RWPE1 (cell line): ENCODE data around the gene SFMBT1.
A peak's percentile ranks its signal among the peaks of the same experiment; 100 is the strongest.

Experiments used
- CTCF ChIA-PET: fragments of 350-600 bp; sonication (Branson Sonifier 250); formaldehyde crosslinking; extraction: SDS; loops from one replicate; lab custom pipeline; 2021; lab: Yijun Ruan, JAX
- POLR2A ChIA-PET: fragments of 400-600 bp; formaldehyde crosslinking; extraction: SDS; loops from one replicate; lab custom pipeline; 2020; ENCODE audit warnings: antibody characterized with exemption; ENCODE audit not compliant: low non-redundant PET; lab: Yijun Ruan, JAX
- DNase-seq: peaks from one replicate; pipeline ENCODE4 v3.0.0; 2012; ENCODE audit warnings: low spot score
- H3K27ac ChIP-seq: fragments of 450-650 bp; 2 replicates; pipeline ENCODE4 v1.5.1; 2017
- TF ChIP-seq, protein P1 (sequence below): fragments of 450-650 bp; conservative IDR thresholded peaks from 2 replicates; pipeline ENCODE4 v1.5.1; 2017; ENCODE audit warnings: low read depth, mild to moderate bottlenecking

Gene SFMBT1

DNA sequence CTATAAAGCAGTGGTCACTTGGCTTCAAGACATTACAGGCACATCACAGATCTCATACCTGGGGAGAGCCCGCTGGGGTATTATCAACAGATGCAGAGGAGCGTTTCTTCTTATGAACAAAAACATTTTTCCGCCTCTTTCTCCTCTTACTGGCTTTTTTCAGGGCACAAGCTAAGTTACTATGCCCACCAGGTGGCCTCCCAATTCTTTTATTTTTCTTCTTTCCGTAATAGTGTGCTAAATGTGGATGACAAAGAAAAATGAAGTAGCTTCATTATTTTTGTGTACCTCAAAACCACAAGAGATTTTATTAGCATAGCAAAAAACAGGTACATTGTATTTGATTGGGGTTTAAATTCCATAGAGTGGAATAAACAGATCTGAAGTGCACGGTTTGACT, 138.4 kb downstream of the SFMBT1 start:
- no peak for DNase-seq
- H3K27ac ChIP-seq, result no peak overlapping the region
- CTCF ChIA-PET, result no interaction called here
- TF ChIP-seq, protein P1, sequence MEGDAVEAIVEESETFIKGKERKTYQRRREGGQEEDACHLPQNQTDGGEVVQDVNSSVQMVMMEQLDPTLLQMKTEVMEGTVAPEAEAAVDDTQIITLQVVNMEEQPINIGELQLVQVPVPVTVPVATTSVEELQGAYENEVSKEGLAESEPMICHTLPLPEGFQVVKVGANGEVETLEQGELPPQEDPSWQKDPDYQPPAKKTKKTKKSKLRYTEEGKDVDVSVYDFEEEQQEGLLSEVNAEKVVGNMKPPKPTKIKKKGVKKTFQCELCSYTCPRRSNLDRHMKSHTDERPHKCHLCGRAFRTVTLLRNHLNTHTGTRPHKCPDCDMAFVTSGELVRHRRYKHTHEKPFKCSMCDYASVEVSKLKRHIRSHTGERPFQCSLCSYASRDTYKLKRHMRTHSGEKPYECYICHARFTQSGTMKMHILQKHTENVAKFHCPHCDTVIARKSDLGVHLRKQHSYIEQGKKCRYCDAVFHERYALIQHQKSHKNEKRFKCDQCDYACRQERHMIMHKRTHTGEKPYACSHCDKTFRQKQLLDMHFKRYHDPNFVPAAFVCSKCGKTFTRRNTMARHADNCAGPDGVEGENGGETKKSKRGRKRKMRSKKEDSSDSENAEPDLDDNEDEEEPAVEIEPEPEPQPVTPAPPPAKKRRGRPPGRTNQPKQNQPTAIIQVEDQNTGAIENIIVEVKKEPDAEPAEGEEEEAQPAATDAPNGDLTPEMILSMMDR, result no peak
- POLR2A ChIA-PET, result no interaction called here

DNA sequence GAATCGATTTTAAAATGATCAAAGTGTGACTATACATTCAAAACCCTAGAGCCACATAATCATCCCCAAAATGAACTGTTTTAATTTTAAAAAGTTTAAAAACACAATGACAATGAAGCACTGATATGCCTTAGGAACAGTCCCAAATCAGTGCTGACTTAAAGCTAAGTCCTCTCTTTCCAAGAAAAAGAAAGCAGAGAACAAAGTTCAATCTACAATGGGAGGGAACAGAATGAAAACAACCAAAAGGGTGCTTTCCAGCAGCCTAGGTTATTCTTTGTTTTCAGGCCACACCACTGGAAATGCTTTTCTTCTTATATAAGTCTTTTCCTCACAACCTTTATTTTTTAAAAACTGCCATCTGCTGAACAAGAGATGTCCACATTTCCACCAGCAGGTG, 141.3 kb downstream of the SFMBT1 start:
- no peak for DNase-seq
- no peak overlapping the region for H3K27ac ChIP-seq
- TF ChIP-seq, protein P1, result no peak
- CTCF ChIA-PET, result interaction anchor here (0.6 kb wide), 1 partner anchor 400 kb away, joined by 3 read pairs; no protein-coding TSS in a partner anchor
- POLR2A ChIA-PET, result no interaction called here

DNA sequence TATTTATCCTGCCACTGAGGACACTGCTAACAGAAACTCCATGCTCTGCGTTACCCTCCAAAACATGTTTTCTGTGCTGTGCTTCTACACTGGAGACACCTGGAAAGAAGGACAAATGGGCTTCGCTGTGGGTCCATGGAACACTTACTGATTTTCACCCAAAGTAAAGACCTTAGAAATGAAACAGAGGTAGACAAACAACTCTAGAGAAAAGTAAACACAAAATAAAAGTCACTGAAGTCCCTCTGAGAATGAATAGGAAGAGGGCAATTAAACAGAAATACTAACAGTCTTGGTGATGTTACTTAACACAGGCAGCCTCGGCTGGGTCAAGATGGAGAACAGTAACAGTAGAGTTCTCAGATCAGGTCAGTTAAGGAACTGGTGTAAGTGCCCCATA, 141.9 kb downstream of the SFMBT1 start:
- TF ChIP-seq, protein P1, result no peak
- no peak for DNase-seq
- ChIA-PET POLR2A (no interaction called here), CTCF (no interaction called here)
- no peak overlapping the region for H3K27ac ChIP-seq

DNA sequence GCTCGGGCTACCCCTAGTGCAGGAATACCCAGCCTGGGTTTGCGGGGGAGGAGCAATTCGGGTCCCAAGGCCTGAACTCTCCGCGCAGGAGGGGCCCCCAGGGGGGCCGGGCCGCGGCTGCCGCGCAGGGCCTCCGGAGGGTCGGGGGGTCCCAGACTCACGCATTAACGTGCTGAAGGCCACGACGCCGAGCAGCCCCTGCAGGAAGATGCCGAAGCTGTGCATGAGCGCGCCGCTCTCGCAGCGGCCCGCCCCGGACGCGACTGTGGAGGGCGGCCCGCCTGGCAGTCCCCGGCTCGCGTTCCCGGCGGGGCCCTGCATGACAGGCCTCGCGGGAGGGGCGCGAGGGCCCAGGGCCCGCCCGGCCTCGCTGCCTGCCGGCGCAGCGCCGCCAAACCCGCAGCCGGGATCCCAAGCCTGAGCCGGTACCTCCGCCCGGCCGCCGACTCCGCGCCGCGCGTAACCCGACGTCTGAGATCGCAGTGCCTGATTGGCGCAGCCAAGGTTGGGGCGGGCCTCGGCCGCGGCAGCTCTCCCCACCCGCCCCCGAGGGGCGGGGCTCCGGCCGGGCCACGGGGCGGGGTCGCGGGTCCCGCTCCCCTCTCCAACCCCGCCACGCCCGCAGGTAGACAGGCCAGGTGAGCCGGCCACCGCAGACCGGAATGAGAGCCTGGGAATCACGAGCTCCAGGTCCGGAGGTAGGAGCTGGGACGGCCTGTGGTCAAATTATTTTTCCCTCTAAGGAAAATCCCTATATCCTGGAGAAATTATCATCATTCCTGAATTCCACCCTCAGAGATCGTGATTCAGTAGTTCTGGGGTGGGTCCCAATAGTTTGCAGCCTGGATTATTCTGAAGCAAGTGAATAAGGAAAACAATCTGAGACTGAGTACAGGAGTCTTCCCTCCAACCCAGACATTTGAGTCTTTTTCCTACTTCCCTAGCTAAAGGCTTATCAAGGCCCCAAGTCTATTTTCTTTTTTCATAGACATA, 148.4 kb downstream of the SFMBT1 start, which contains the start of gene STIMATE:
STIMATE (minus strand) TSS at position 419 of the 993 bp plus-strand sequence; CDS start at position 321, 98 bp downstream.
- POLR2A ChIA-PET, result no interaction called here
- CTCF ChIA-PET, result interaction anchor here (0.6 kb wide), 1 partner anchor 126 kb away, joined by 4 read pairs; no protein-coding TSS in a partner anchor
- peak within 1 kb of the TSS; percentile 53 for H3K27ac ChIP-seq

DNA sequence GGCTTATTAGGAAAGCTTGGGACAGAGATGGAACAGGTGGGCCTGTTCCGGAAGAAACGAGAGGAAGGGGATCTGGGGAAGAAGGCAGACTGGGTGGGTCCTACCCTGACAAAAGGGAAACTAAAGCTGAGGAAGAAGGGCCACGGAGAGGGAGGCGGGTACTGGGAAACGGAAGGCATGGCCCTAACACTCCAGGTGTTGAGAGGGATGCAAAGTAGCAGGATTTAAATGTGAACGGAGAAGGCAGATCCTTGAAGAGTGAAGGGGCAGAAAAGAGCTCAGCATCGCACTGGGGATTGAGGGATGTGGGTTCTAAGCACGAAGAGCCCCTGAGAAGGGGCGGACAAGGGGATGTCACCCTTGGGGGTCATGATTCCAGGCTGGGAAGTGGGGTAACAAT, 149.3 kb downstream of the SFMBT1 start:
- TF ChIP-seq, protein P1, result no peak
- peak; percentile 31 for DNase-seq
- CTCF ChIA-PET, result no interaction called here
- peak overlapping the region; percentile 53 for H3K27ac ChIP-seq
- POLR2A ChIA-PET, result no interaction called here

More for the DNA sequence above, 148.4 kb downstream of the SFMBT1 start, which contains the start of gene STIMATE:
- DNase-seq, result peak; percentile 92
- TF ChIP-seq, protein P1, result no peak

DNA sequence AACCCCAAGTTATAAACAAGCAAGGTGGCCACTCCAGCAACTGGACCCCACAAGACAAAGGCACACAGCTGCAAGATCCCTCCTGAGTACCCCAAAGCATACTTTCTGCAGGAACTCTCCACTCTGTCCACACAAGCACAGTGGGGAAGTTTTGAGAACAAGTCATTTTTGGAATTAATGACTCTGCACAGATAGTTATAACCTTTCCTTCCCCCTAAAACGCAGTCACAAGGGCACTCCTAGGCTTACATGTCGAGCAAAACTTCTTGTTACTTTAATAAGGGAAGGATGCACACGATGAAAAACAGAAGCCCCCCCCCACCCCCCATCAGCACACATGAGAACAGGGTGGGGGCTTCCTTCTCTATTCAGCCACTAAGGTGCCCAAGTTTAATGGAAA, 149.7 kb downstream of the SFMBT1 start:
- DNase-seq, result no peak
- ChIA-PET CTCF (no interaction called here), POLR2A (no interaction called here)
- no peak overlapping the region for H3K27ac ChIP-seq
- TF ChIP-seq, protein P1, result no peak
